Measurements from ENCODE around the gene SLC2A1.

The SLC2A1 gene

DNA sequence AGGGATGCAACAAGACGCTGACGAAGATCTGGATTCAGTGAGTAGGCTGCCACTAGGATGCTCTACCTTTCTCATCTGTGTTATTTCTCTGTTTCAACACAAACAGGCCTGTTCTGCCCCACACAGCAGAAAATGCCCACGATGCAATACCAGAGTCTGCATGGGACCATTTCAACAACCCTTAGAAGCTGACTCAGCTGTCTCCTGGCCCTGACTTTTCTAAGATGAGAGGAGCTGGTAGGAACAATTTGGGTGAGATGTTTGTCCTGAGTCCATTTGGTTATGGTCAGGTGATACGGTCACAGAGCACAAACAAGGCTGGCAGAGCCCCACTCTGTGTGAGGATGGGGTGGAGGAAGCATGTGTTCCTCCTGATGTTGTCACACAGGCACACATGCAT lies 11.5 kb upstream of the SLC2A1 start:
- Histone ChIP-seq H3K27me3 (ENCODE audit: control insufficient read depth in 1 of 2, insufficient read depth in 2 of 2, low read length in 2 of 2) (no peaks in the 10 kb centered on the region), H3K27ac (ENCODE audit: low read depth, low read length) (no peak overlapping the region), H3K36me3 (ENCODE audit: control insufficient read depth in 1 of 2, insufficient read depth in 2 of 2, low read length in 2 of 2) (no peaks in the 10 kb centered on the region), H3K9me3 (ENCODE audit: control insufficient read depth in 1 of 2, low read length in 2 of 2) (no peaks in the 10 kb centered on the region), H3K4me3 (ENCODE audit: low read depth in 1 of 2, low read length in 2 of 2) (no peak overlapping the region), H3K4me1 (ENCODE audit: control insufficient read depth in 1 of 2, insufficient read depth in 2 of 2, low read length in 2 of 2) (peaks cover 6 to 12% of the 10 kb centered on the region in 2 donors), H3K9ac (ENCODE audit: low read depth in 1 of 2, low read length in 2 of 2) (no peak overlapping the region)

DNA sequence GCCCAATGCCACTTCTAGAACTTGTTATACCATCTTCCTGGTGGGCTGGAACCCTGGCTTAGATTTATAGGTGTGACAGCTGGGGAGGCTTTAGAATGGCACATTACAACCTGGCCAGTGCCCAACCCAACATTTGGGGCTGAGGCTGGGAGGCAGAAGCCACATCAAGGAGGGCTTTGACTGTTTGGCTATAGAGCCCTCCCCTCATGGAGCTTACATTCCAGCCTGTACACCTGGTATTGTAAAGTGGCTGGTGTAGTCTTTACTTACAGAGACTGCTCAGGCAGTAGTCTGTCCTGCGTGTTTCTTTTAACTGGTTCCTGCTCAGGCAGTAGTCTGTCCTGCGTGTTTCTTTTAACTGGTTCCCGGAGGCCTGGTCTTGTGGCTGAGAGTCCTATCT lies 10.0 kb upstream of the SLC2A1 start:
- Histone ChIP-seq H3K9me3 (ENCODE audit: control insufficient read depth in 1 of 2, low read length in 2 of 2) (no peaks in the 10 kb centered on the region), H3K36me3 (ENCODE audit: control insufficient read depth in 1 of 2, insufficient read depth in 2 of 2, low read length in 2 of 2) (no peaks in the 10 kb centered on the region), H3K4me1 (ENCODE audit: control insufficient read depth in 1 of 2, insufficient read depth in 2 of 2, low read length in 2 of 2) (peaks cover 6 to 12% of the 10 kb centered on the region in 2 donors), H3K9ac (ENCODE audit: low read depth in 1 of 2, low read length in 2 of 2) (no peak overlapping the region), H3K27me3 (ENCODE audit: control insufficient read depth in 1 of 2, insufficient read depth in 2 of 2, low read length in 2 of 2) (peaks cover under 1% of the 10 kb centered on the region in 2 donors), H3K27ac (ENCODE audit: low read depth, low read length) (no peak overlapping the region), H3K4me3 (ENCODE audit: low read depth in 1 of 2, low read length in 2 of 2) (no peak overlapping the region)

DNA sequence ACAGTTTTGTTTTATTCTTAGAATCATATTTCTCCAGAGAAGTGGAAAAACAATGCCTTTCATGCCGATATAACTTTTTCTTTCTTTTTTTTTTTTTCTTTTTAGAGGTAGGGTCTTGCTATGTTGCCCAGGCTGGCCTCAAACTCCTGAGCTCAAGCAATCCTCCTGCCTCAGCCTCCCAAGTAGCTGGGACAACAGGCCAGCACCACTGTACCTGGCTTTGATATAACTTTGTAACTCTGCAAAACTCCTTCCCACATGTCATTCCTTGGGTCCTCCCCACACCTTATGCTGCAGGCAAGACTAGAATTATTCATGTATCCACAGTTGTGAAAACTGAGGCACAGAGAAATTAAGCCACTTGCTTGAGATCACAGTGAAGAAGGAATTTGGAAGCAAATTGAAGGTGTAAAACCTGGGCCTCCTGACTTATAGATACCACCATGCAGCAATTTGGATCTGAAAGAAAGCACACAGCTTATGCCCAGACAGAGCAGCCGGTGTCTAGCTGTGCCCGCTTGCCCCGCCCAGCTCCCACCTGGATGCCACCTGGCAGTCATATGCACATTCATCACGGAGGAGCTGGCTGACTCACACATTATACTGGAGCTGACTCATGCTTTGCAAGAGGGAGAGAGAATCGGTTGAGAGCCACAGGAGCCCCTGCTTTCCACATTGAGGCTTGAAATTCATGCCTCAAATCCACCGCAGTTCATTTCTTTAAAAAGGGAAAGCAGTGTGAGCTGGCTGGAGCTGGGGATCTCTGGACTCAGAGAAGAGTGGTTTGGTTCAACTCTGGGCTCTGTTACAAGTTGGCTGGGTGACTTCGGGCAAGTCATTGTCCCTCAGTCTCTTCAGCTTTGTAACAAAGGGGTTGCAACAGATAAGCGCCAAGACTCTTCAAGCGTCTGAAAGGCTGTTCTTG lies 8.3 kb upstream of the SLC2A1 start:
- no peak overlapping the region for H3K27ac ChIP-seq (ENCODE audit: low read depth, low read length)
- no peak overlapping the region for H3K9ac ChIP-seq (ENCODE audit: low read depth in 1 of 2, low read length in 2 of 2)
- H3K9me3 ChIP-seq (ENCODE audit: control insufficient read depth in 1 of 2, low read length in 2 of 2): no peaks in the 10 kb centered on the region
- peaks cover 10 to 17% of the 10 kb centered on the region in 2 donors for H3K4me1 ChIP-seq (ENCODE audit: control insufficient read depth in 1 of 2, insufficient read depth in 2 of 2, low read length in 2 of 2)
- no peak overlapping the region for H3K4me3 ChIP-seq (ENCODE audit: low read depth in 1 of 2, low read length in 2 of 2)
- no peaks in the 10 kb centered on the region for H3K36me3 ChIP-seq (ENCODE audit: control insufficient read depth in 1 of 2, insufficient read depth in 2 of 2, low read length in 2 of 2)
- H3K27me3 ChIP-seq (ENCODE audit: control insufficient read depth in 1 of 2, insufficient read depth in 2 of 2, low read length in 2 of 2): peaks cover 10% of the 10 kb centered on the region in 2 donors

DNA sequence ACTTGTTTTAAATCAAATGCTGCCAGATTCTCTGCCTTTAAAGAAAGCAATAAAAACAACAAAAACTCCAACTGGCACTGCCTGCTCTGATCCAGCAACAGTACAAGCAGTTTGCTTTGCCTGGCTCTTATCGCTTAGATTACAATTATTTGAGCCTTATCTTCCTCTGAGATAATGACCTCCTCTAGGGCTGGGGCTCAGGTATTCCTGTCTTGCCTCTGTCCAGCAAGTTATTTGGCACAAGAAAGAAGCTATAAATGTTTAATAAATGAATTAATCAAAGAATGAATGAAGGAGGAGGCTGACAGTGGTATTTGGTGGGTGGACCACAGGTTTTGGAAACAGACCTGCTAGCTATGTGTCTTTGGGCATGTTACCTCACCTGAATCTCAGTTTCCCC lies 6.7 kb upstream of the SLC2A1 start:
- Histone ChIP-seq H3K27me3 (ENCODE audit: control insufficient read depth in 1 of 2, insufficient read depth in 2 of 2, low read length in 2 of 2) (peaks cover 10 to 15% of the 10 kb centered on the region in 2 donors), H3K4me3 (ENCODE audit: low read depth in 1 of 2, low read length in 2 of 2) (no peak overlapping the region)

DNA sequence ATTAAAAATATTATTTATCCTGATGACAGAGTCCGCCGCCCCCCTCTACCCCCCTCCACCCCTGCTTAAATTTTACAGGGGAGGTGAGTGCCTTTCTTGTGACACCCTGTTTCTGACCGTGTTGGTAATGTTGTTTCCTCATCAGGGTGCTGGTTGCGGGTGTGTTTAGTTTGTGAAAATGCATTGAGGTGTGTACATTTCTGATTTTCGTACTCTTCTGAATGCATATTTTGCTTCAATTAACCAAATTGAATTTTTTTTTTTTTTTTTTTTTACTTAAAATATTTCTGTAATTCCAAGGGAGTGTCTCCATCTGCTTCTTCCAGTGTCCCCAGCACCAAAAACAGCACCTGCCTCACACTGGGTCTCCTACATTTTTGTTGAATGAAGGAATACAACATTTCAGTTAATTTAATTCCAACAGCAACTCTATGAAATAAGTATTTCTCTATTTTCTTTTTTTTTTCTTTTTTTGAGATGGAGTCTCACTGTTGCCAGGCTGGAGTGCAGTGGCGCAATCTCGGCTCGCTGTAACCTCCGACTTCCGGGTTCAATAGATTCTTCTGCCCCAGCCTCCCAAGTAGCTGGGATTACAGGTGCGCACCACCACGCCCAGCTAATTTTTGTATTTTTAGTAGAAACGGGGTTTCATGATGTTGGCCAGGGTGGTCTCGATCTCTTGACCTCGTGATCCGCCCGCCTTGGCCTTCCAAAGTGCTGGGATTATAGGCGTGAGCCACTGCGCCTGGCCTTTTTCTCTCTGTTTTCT lies 5.6 kb upstream of the SLC2A1 start:
- no peak overlapping the region for H3K4me3 ChIP-seq (ENCODE audit: low read depth in 1 of 2, low read length in 2 of 2)
- H3K4me1 ChIP-seq (ENCODE audit: control insufficient read depth in 1 of 2, insufficient read depth in 2 of 2, low read length in 2 of 2): peaks cover 13 to 17% of the 10 kb centered on the region in 2 donors
- no peak overlapping the region for H3K9ac ChIP-seq (ENCODE audit: low read depth in 1 of 2, low read length in 2 of 2)
- H3K27me3 ChIP-seq (ENCODE audit: control insufficient read depth in 1 of 2, insufficient read depth in 2 of 2, low read length in 2 of 2): peaks cover 12 to 15% of the 10 kb centered on the region in 2 donors
- H3K9me3 ChIP-seq (ENCODE audit: control insufficient read depth in 1 of 2, low read length in 2 of 2): no peaks in the 10 kb centered on the region
- H3K27ac ChIP-seq (ENCODE audit: low read depth, low read length): no peak overlapping the region
- no peaks in the 10 kb centered on the region for H3K36me3 ChIP-seq (ENCODE audit: control insufficient read depth in 1 of 2, insufficient read depth in 2 of 2, low read length in 2 of 2)

More for the DNA sequence above, 6.7 kb upstream of the SLC2A1 start:
- Histone ChIP-seq H3K9ac (ENCODE audit: low read depth in 1 of 2, low read length in 2 of 2) (no peak overlapping the region), H3K27ac (ENCODE audit: low read depth, low read length) (no peak overlapping the region), H3K36me3 (ENCODE audit: control insufficient read depth in 1 of 2, insufficient read depth in 2 of 2, low read length in 2 of 2) (no peaks in the 10 kb centered on the region), H3K9me3 (ENCODE audit: control insufficient read depth in 1 of 2, low read length in 2 of 2) (no peaks in the 10 kb centered on the region), H3K4me1 (ENCODE audit: control insufficient read depth in 1 of 2, insufficient read depth in 2 of 2, low read length in 2 of 2) (peaks cover 10 to 14% of the 10 kb centered on the region in 2 donors)

DNA sequence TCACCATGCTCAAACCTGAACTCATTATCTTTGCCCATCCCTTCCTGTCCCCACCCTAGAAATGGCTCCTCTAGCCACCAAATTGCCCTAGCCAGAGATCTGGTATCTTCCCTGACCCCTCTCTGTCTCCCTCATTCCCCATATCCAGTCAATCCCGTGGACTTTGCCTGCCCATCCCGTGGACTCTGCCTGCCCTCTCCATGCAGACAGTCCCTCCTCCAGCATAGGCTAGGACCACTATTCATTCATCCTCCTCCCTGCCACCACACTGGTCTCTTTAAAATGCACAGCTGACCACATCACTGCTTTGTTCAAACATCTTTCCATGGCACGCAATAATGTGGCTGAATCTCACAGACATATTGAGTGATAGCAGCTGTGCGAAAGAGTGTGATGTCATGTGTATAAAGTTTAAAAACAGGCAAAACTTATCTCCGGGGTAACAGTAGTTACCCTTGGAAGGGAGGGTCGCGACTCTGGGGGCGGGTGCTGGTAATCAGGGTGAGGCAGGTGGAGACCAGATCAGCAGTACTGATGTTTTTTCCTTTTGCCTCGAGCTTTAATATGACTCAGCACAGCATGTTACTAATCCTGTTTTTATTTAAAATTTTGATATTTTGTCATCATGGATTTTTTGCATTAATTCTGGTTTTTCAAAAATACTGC lies 4.8 kb upstream of the SLC2A1 start:
- Histone ChIP-seq H3K4me3 (ENCODE audit: low read depth in 1 of 2, low read length in 2 of 2) (no peak overlapping the region), H3K9ac (ENCODE audit: low read depth in 1 of 2, low read length in 2 of 2) (no peak overlapping the region), H3K9me3 (ENCODE audit: control insufficient read depth in 1 of 2, low read length in 2 of 2) (no peaks in the 10 kb centered on the region), H3K27ac (ENCODE audit: low read depth, low read length) (no peak overlapping the region), H3K36me3 (ENCODE audit: control insufficient read depth in 1 of 2, insufficient read depth in 2 of 2, low read length in 2 of 2) (no peaks in the 10 kb centered on the region), H3K27me3 (ENCODE audit: control insufficient read depth in 1 of 2, insufficient read depth in 2 of 2, low read length in 2 of 2) (peaks cover 13 to 15% of the 10 kb centered on the region in 2 donors), H3K4me1 (ENCODE audit: control insufficient read depth in 1 of 2, insufficient read depth in 2 of 2, low read length in 2 of 2) (peaks cover 17 to 20% of the 10 kb centered on the region in 2 donors)

DNA sequence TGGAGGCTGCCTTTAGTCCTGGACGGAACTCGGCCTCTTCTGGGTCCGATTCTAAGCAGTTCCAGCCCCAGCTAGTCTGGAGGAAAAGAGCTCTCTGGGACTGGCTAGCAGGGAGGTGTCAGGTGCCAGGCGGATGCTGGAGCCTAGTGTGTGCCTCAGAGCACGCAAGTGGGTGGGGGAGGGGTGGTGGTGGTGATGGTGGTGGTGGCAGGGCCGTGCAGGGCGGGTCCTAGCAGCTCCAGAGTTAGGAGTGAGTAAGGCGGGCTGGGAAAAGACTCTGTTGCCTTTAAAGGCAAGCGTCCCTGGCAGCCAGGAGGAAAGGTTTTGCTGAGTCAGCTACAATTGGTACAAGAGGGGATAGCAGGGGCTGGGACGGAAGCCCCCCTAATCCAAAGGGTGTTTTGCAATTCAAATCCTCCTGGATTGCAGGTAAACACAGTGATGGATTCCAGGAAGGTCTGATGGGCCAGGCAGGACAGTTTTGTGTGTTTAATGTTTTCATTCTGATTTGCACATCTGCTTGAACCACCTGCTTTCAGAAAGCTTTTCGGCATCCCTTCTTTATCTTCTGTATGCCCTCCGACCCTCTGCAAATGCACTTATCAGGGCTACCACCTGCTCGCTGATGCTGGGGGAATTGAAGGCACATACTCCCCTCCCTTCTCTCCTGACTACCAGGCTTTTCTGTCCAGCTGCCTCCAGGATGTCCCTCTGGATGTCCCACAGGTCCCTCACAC lies 4.1 kb upstream of the SLC2A1 start:
- no peak overlapping the region for H3K27ac ChIP-seq (ENCODE audit: low read depth, low read length)
- H3K9me3 ChIP-seq (ENCODE audit: control insufficient read depth in 1 of 2, low read length in 2 of 2): no peaks in the 10 kb centered on the region
- no peak overlapping the region for H3K4me3 ChIP-seq (ENCODE audit: low read depth in 1 of 2, low read length in 2 of 2)
- peaks cover 17 to 20% of the 10 kb centered on the region in 2 donors for H3K4me1 ChIP-seq (ENCODE audit: control insufficient read depth in 1 of 2, insufficient read depth in 2 of 2, low read length in 2 of 2)
- peaks cover 13 to 15% of the 10 kb centered on the region in 2 donors for H3K27me3 ChIP-seq (ENCODE audit: control insufficient read depth in 1 of 2, insufficient read depth in 2 of 2, low read length in 2 of 2)
- H3K9ac ChIP-seq (ENCODE audit: low read depth in 1 of 2, low read length in 2 of 2): no peak overlapping the region
- H3K36me3 ChIP-seq (ENCODE audit: control insufficient read depth in 1 of 2, insufficient read depth in 2 of 2, low read length in 2 of 2): no peaks in the 10 kb centered on the region

DNA sequence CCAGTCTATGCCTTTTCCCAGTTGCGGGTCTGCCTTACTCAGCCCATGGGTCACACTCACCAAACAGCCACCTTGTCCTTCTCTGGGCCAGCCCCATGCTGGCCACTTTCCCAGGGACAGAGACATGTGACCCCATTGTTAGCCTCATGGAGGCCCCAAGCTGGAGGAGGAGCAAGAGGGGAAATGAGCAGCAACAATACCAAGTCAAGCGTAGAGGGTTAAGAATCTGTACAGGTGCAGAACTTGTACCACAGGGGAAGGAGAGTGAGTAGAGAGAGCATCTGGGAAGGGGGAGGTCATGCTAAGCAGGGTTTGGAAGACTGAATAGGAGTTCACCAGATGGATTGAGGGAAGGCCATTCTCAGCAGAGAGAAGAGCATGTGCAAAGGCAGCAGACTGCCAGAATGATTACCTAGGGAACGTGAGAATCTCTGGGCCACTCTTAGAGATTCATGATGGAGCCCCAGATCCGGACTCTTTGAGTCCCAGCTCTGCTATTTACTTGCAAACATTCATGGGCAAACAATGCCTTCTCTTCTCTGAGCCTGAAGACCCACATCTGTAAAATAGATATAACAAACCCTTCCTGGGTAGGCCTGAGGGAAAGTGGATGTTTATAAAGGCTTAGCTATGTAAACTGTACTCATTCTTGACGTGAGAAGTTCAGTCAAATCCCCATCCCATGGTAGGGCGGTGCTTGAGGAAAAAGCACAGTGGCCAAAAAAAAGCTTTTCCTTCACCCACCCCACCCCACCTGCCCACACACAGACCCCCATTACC lies 2.8 kb upstream of the SLC2A1 start:
- Histone ChIP-seq H3K9me3 (ENCODE audit: control insufficient read depth in 1 of 2, low read length in 2 of 2) (no peaks in the 10 kb centered on the region), H3K4me3 (ENCODE audit: low read depth in 1 of 2, low read length in 2 of 2) (no peak overlapping the region), H3K27me3 (ENCODE audit: control insufficient read depth in 1 of 2, insufficient read depth in 2 of 2, low read length in 2 of 2) (peaks cover 13 to 15% of the 10 kb centered on the region in 2 donors), H3K4me1 (ENCODE audit: control insufficient read depth in 1 of 2, insufficient read depth in 2 of 2, low read length in 2 of 2) (peaks cover 16 to 24% of the 10 kb centered on the region in 2 donors), H3K9ac (ENCODE audit: low read depth in 1 of 2, low read length in 2 of 2) (no peak overlapping the region), H3K27ac (ENCODE audit: low read depth, low read length) (no peak overlapping the region), H3K36me3 (ENCODE audit: control insufficient read depth in 1 of 2, insufficient read depth in 2 of 2, low read length in 2 of 2) (no peaks in the 10 kb centered on the region)
